Memory B cell (primary cell): ENCODE measurements around the gene L1CAM.

ENCODE experiments used
- ATAC-seq: fragments of 150-1000 bp; cut with Tn5 transposase; 2 replicates; pipeline ENCODE4 v1.10.0; 2021; ENCODE audit warnings: low read depth, mild to moderate bottlenecking, moderate library complexity
- DNase-seq, 2 donors: peaks; one replicate each; pipeline ENCODE4 v3.0.0; 2022; ENCODE audit warnings: low spot score in 2 of 2
- H3K27ac Mint-ChIP-seq: one replicate; pipeline ENCODE4 v1.8.0; 2022; ENCODE audit warnings: mild to moderate bottlenecking, moderate library complexity, mixed read lengths
- H3K27me3 Mint-ChIP-seq: one replicate; pipeline ENCODE4 v1.8.0; 2022; ENCODE audit warnings: mixed read lengths
- H3K36me3 Mint-ChIP-seq: one replicate; pipeline ENCODE4 v1.8.0; 2022; ENCODE audit warnings: mild to moderate bottlenecking, mixed read lengths
- H3K4me1 Mint-ChIP-seq: one replicate; pipeline ENCODE4 v1.8.0; 2022; ENCODE audit warnings: mixed read lengths
- H3K4me3 Mint-ChIP-seq: one replicate; pipeline ENCODE4 v1.8.0; 2022; ENCODE audit warnings: mild to moderate bottlenecking, moderate library complexity, mixed read lengths
- H3K9me3 Mint-ChIP-seq: one replicate; pipeline ENCODE4 v1.8.0; 2022; ENCODE audit warnings: mixed read lengths

Gene L1CAM

DNA sequence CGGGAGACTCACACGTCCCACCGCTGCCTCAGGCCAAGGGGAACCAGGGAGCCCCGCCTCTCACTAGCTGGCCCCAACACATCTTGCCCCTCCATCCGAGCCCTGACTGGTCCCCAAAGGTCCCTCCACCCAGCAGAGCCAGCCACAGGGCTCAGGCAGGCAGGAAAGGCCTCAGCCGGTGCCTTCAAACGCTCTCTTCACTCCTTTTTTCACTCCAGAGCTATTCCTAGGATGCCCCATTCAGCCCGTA is 41.6 kb upstream of the L1CAM start:
- H3K4me1 Mint-ChIP-seq = peaks cover 22% of the 10 kb centered on the region
- ATAC-seq = no peak
- no peaks in the 10 kb centered on the region for H3K9me3 Mint-ChIP-seq

GRCh38 chrX:153926858-153927671 is 41.1 kb upstream of the L1CAM start:
- H3K27me3 Mint-ChIP-seq = no peaks in the 10 kb centered on the region
- no peaks in the 10 kb centered on the region for H3K9me3 Mint-ChIP-seq
- peak; percentile 77 to 82 for DNase-seq
- ATAC-seq = peak; percentile 57
- peaks cover 23% of the 10 kb centered on the region for H3K4me1 Mint-ChIP-seq
- peak overlapping the region; percentile 96 for H3K27ac Mint-ChIP-seq
- peaks cover 9% of the 10 kb centered on the region for H3K36me3 Mint-ChIP-seq
- peak overlapping the region; percentile 93 for H3K4me3 Mint-ChIP-seq

More for the DNA sequence above, 41.6 kb upstream of the L1CAM start:
- peaks cover 10% of the 10 kb centered on the region for H3K36me3 Mint-ChIP-seq
- H3K4me3 Mint-ChIP-seq = peak overlapping the region; percentile 93
- no peaks in the 10 kb centered on the region for H3K27me3 Mint-ChIP-seq
- peak overlapping the region; percentile 96 for H3K27ac Mint-ChIP-seq
- no peak for DNase-seq

GRCh38 chrX:153926552-153926857 is 40.5 kb upstream of the L1CAM start:
- no peaks in the 10 kb centered on the region for H3K9me3 Mint-ChIP-seq
- peaks cover 23% of the 10 kb centered on the region for H3K4me1 Mint-ChIP-seq
- peak overlapping the region; percentile 93 for H3K4me3 Mint-ChIP-seq
- H3K27me3 Mint-ChIP-seq = no peaks in the 10 kb centered on the region
- ATAC-seq (no peak), DNase-seq (no peak)
- peaks cover 5% of the 10 kb centered on the region for H3K36me3 Mint-ChIP-seq
- H3K27ac Mint-ChIP-seq = peak overlapping the region; percentile 96

GRCh38 chrX:153925739-153926551 is 40.0 kb upstream of the L1CAM start, which contains the start of gene ARHGAP4:
TSS of gene ARHGAP4 (minus strand) at chrX:153926264. CDS start at chrX:153926202, 62 bp downstream.
- DNase-seq (peak in 1 of 2 donors; percentile 24), ATAC-seq (peak; percentile 2)
- Mint-ChIP-seq H3K4me3 (peak within 1 kb of the TSS; percentile 98), H3K27ac (peak within 1 kb of the TSS; percentile 96), H3K36me3 (peaks cover 3% of the 10 kb centered on the region), H3K9me3 (no peaks in the 10 kb centered on the region), H3K27me3 (no peaks in the 10 kb centered on the region), H3K4me1 (peaks cover 20% of the 10 kb centered on the region)

- Mint-ChIP-seq H3K4me1 (peaks cover 20% of the 10 kb centered on the region), H3K27me3 (no peaks in the 10 kb centered on the region), H3K9me3 (no peaks in the 10 kb centered on the region), H3K36me3 (peaks cover 3% of the 10 kb centered on the region), H3K4me3 (peak overlapping the region; percentile 98), H3K27ac (peak overlapping the region; percentile 96)
- ATAC-seq (peak; percentile 7), DNase-seq (peak; percentile 29 to 33)
Measured at GRCh38 chrX:153925387-153925738, 39.4 kb upstream of the L1CAM start.

GRCh38 chrX:153924149-153924861 is 38.3 kb upstream of the L1CAM start:
- Mint-ChIP-seq H3K27me3 (no peaks in the 10 kb centered on the region), H3K9me3 (no peaks in the 10 kb centered on the region), H3K4me1 (peaks cover 22% of the 10 kb centered on the region), H3K27ac (peak overlapping the region; percentile 96), H3K36me3 (peaks cover 9% of the 10 kb centered on the region), H3K4me3 (peak overlapping the region; percentile 98)
- no peak for ATAC-seq
- DNase-seq = peak; percentile 37 to 46

- H3K9me3 Mint-ChIP-seq = no peaks in the 10 kb centered on the region
- peaks cover 17% of the 10 kb centered on the region for H3K4me1 Mint-ChIP-seq
- ATAC-seq (no peak), DNase-seq (no peak)
- no peak overlapping the region for H3K27ac Mint-ChIP-seq
- peaks cover 10% of the 10 kb centered on the region for H3K36me3 Mint-ChIP-seq
- peak overlapping the region; percentile 98 for H3K4me3 Mint-ChIP-seq
- H3K27me3 Mint-ChIP-seq = no peaks in the 10 kb centered on the region
Measured at GRCh38 chrX:153922932-153923857, 37.2 kb upstream of the L1CAM start.

- DNase-seq = no peak
- H3K4me3 Mint-ChIP-seq = no peak overlapping the region
- H3K27ac Mint-ChIP-seq = no peak overlapping the region
- H3K9me3 Mint-ChIP-seq = no peaks in the 10 kb centered on the region
- no peaks in the 10 kb centered on the region for H3K27me3 Mint-ChIP-seq
- peaks cover 13% of the 10 kb centered on the region for H3K36me3 Mint-ChIP-seq
- peaks cover 17% of the 10 kb centered on the region for H3K4me1 Mint-ChIP-seq
- no peak for ATAC-seq
Measured at GRCh38 chrX:153921511-153922446, 35.8 kb upstream of the L1CAM start.

GRCh38 chrX:153921070-153921469 is 35.1 kb upstream of the L1CAM start:
- Mint-ChIP-seq H3K9me3 (no peaks in the 10 kb centered on the region), H3K36me3 (peaks cover 16% of the 10 kb centered on the region), H3K4me1 (peaks cover 19% of the 10 kb centered on the region), H3K27me3 (no peaks in the 10 kb centered on the region), H3K4me3 (no peak overlapping the region), H3K27ac (no peak overlapping the region)
- DNase-seq (no peak), ATAC-seq (no peak)

GRCh38 chrX:153920546-153920945 is 34.6 kb upstream of the L1CAM start:
- H3K27me3 Mint-ChIP-seq = no peaks in the 10 kb centered on the region
- no peak overlapping the region for H3K27ac Mint-ChIP-seq
- H3K4me1 Mint-ChIP-seq = peaks cover 18% of the 10 kb centered on the region

GRCh38 chrX:153919281-153919680 is 33.3 kb upstream of the L1CAM start:
- no peak for DNase-seq
- Mint-ChIP-seq H3K36me3 (peaks cover 16% of the 10 kb centered on the region), H3K4me1 (peaks cover 15% of the 10 kb centered on the region), H3K27me3 (no peaks in the 10 kb centered on the region), H3K27ac (no peak overlapping the region), H3K9me3 (no peaks in the 10 kb centered on the region), H3K4me3 (no peak overlapping the region)
- no peak for ATAC-seq

More at GRCh38 chrX:153920546-153920945, 34.6 kb upstream of the L1CAM start:
- DNase-seq (no peak), ATAC-seq (no peak)
- Mint-ChIP-seq H3K9me3 (no peaks in the 10 kb centered on the region), H3K36me3 (peaks cover 16% of the 10 kb centered on the region), H3K4me3 (no peak overlapping the region)

GRCh38 chrX:153917869-153918268 is 31.9 kb upstream of the L1CAM start:
- no peak overlapping the region for H3K27ac Mint-ChIP-seq
- no peak overlapping the region for H3K4me3 Mint-ChIP-seq
- peaks cover 17% of the 10 kb centered on the region for H3K36me3 Mint-ChIP-seq
- no peaks in the 10 kb centered on the region for H3K9me3 Mint-ChIP-seq
- no peaks in the 10 kb centered on the region for H3K27me3 Mint-ChIP-seq
- ATAC-seq = no peak
- peaks cover 8% of the 10 kb centered on the region for H3K4me1 Mint-ChIP-seq
- no peak for DNase-seq
